Ishikawa (cell line): Measurements from ENCODE around the gene ATXN7L3B.

Source experiments
- CEBPB ChIP-seq: IDR thresholded peaks from 2 replicates; pipeline ENCODE4 v1.6.1; 2012
- CREB1 ChIP-seq: IDR thresholded peaks from 2 replicates; pipeline ENCODE4 v1.6.1; 2012; ENCODE audit warnings: low read depth
- EGR1 ChIP-seq: IDR thresholded peaks from 2 replicates; pipeline ENCODE4 v1.6.1; 2012
- EP300 ChIP-seq: IDR thresholded peaks from 2 replicates; pipeline ENCODE4 v1.6.1; 2012; ENCODE audit warnings: borderline replicate concordance
- FOXM1 ChIP-seq: IDR thresholded peaks from 2 replicates; pipeline ENCODE4 v1.6.1; 2012; ENCODE audit warnings: low read depth, borderline replicate concordance
- MAX ChIP-seq: IDR thresholded peaks from 2 replicates; pipeline ENCODE4 v1.6.1; 2012
- NFIC ChIP-seq: IDR thresholded peaks from 2 replicates; pipeline ENCODE4 v1.6.1; 2012
- RAD21 ChIP-seq: IDR thresholded peaks from 2 replicates; pipeline ENCODE4 v1.6.1; 2012; ENCODE audit warnings: low read depth
- REST ChIP-seq: IDR thresholded peaks from 2 replicates; pipeline ENCODE4 v1.6.1; 2012; ENCODE audit warnings: low read depth, mild to moderate bottlenecking
- TAF1 ChIP-seq: IDR thresholded peaks from 2 replicates; pipeline ENCODE4 v1.6.1; 2012; ENCODE audit warnings: low read depth, mild to moderate bottlenecking
- TCF12 ChIP-seq: IDR thresholded peaks from 2 replicates; pipeline ENCODE4 v1.6.1; 2012; ENCODE audit warnings: low read depth
- TEAD4 ChIP-seq: IDR thresholded peaks from 2 replicates; pipeline ENCODE4 v1.6.1; 2012
- USF1 ChIP-seq: IDR thresholded peaks from 2 replicates; pipeline ENCODE4 v1.6.1; 2012
- YY1 ChIP-seq: IDR thresholded peaks from 2 replicates; pipeline ENCODE4 v1.6.1; 2012; ENCODE audit warnings: low read depth
- ZBTB7A ChIP-seq: IDR thresholded peaks from 2 replicates; pipeline ENCODE4 v1.6.1; 2012; ENCODE audit warnings: low read depth

ATXN7L3B gene

DNA sequence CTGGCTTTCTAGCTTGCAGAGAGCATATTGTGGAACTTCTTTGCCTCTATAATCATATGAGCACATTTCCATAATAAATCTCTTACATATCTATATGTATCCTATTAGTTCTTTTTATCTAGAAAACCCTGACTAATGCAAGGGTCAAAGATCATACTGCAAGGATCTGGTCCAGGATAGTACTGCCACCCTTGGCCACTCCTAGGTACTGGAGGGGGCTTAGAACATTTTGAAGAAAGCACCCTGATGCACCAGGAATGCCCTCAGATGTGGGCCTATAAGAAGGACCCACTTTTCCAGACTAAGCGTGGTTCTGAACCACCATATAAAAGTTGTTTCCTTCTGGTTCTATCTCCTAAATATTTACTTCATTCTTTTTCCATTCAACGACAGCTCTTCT, 14.6 kb downstream of the ATXN7L3B start:
- TF ChIP-seq REST (no peak), EGR1 (no peak), NFIC (no peak), RAD21 (no peak), YY1 (no peak), TCF12 (no peak), EP300 (no peak), TAF1 (no peak), CREB1 (no peak), FOXM1 (no peak), TEAD4 (no peak), ZBTB7A (no peak), MAX (no peak), USF1 (no peak), CEBPB (no peak)

GRCh38 chr12:74559728-74560127, 22.1 kb downstream of the ATXN7L3B start:
- TF ChIP-seq TCF12: no peak
- no peak for TF ChIP-seq FOXM1
- no peak for TF ChIP-seq TEAD4
- no peak for TF ChIP-seq RAD21
- no peak for TF ChIP-seq CREB1
- no peak for TF ChIP-seq EGR1
- TF ChIP-seq REST: no peak
- TF ChIP-seq CEBPB: no peak
- no peak for TF ChIP-seq MAX
- no peak for TF ChIP-seq YY1
- no peak for TF ChIP-seq ZBTB7A
- no peak for TF ChIP-seq EP300
- TF ChIP-seq TAF1: no peak
- TF ChIP-seq NFIC: no peak
- no peak for TF ChIP-seq USF1

DNA sequence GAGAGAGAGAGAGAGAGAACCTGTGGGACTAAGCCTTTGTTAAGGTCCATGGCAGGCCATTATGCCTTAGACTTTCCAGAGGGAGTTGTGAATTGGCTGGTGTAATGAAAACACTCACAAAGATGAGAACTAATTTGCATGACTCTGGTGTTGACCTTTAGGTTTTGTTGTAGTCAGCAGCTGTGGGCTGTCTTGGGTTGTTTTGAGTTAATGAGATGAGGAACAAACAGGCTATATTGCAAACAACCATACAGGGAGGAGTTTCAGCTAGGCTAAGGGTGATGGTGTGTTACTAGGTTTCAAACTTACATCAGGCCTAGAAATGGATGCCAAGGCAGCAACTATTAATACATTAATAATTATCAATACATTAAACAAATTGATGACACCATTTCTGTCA, 26.3 kb downstream of the ATXN7L3B start:
- no peak for TF ChIP-seq ZBTB7A
- TF ChIP-seq TAF1: no peak
- TF ChIP-seq CREB1: no peak
- TF ChIP-seq TEAD4: no peak
- TF ChIP-seq REST: no peak
- TF ChIP-seq YY1: no peak
- no peak for TF ChIP-seq EP300
- no peak for TF ChIP-seq RAD21
- TF ChIP-seq CEBPB: no peak
- TF ChIP-seq MAX: no peak
- no peak for TF ChIP-seq NFIC
- no peak for TF ChIP-seq TCF12

DNA sequence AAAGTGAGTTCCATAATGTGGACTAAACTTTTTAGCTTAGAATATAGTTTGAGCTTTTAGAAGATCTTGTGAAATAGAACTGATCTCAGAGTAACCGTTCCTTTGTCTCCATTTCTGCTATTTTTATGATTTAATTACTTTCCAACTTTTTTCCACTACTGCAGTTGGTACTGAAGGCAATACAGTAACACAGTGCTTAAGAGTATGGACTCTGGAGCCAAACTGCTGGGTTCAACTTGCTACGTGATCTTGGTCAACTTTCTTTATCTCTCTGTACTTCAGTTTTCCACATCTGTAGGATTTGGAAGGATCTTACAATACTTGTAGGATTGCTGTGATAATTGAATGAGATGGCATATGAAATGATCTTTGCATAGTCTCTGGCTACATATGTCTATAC, 40.9 kb downstream of the ATXN7L3B start:
- no peak for TF ChIP-seq FOXM1
- no peak for TF ChIP-seq TEAD4
- TF ChIP-seq TCF12: no peak
